HG03175 (cell line): ENCODE data around the gene PDZD4.

Experiments used
- ATAC-seq: cut with Tn5 transposase; IDR thresholded peaks from one replicate; pipeline ENCODE4 v1.9.1; 2021; ENCODE audit warnings: mild to moderate bottlenecking, moderate library complexity; ENCODE audit not compliant: unreplicated experiment

PDZD4 gene, protein sequence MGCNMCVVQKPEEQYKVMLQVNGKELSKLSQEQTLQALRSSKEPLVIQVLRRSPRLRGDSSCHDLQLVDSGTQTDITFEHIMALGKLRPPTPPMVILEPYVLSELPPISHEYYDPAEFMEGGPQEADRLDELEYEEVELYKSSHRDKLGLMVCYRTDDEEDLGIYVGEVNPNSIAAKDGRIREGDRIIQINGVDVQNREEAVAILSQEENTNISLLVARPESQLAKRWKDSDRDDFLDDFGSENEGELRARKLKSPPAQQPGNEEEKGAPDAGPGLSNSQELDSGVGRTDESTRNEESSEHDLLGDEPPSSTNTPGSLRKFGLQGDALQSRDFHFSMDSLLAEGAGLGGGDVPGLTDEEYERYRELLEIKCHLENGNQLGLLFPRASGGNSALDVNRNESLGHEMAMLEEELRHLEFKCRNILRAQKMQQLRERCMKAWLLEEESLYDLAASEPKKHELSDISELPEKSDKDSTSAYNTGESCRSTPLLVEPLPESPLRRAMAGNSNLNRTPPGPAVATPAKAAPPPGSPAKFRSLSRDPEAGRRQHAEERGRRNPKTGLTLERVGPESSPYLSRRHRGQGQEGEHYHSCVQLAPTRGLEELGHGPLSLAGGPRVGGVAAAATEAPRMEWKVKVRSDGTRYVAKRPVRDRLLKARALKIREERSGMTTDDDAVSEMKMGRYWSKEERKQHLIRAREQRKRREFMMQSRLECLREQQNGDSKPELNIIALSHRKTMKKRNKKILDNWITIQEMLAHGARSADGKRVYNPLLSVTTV

DNA sequence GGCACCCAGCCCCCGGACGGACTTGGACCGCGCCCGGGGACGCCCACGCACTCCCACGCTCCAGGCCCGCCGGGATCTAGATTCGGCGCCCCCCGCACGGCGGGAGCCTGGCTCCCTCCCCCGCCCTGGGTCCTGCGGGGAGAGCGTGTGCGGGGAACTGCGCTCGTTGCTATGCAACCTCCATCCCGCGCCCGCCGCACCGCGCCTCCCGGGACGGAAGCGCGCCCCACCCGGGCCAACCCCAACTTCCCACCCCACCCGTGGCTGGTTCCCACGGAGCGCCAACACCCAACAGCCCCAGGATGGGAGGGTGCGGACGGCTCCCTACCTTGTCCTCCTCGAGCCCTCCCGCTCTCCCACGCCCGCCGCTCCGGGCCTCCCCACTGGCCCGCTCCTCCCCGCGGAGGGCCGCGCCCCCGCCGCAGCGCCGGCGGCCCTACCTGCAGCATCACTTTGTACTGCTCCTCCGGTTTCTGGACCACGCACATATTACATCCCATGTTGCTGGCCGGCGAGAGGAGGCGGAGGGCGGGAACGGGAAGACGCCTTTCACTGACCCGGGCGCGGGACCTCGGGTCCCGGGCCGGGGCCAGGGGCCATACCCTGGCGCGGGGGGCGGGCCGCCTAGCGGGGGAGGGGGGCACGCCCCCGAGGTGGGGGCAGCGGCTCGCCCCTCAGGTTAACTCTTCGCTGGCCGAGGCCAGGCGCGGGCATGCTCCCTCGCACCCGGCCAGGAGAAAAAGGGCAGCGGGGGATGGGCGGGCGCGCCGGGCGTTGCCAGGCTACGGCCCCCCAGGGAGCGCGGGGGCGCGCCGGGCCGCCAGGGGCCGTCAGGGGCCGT lies at the start of gene PDZD4:
TSS of gene PDZD4 (minus strand) at position 746 of the 841 bp plus-strand sequence. CDS start at position 500, 246 bp downstream.
- ATAC-seq: no peak

DNA sequence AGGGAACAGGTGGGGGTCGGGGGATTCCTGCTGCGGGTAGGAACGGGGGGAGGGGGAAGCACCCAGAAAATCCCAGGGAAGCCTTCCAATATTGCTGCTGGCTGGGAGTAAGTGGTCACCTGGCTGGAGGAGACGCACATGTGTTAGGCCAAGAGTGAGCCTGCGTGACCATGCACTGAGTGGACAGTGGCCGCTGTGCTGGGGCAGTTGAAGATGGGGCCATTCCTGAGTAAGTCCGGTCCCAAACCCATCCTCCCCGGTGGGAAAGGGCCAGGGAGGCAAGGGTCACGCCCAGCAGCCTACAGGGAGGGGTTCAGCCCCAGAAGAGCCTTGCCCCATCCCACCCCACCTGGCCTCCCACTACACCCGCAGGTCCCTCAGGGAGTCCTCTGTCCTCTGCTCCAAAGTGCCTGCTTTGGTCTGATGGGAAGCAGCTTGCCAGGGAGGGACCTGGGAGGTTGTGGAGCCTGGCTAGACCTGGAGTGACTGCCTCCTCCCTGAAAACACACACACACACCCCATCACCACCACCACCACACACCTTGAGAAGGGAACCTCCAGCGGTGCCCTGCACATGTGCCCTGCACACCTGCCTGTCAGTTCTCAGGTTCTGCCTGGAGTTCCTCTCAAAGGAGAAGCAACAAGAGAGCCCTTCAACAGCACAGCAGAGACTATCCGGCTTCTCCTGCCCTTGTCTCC lies 49.5 kb upstream of the PDZD4 start:
- ATAC-seq: no peak

DNA sequence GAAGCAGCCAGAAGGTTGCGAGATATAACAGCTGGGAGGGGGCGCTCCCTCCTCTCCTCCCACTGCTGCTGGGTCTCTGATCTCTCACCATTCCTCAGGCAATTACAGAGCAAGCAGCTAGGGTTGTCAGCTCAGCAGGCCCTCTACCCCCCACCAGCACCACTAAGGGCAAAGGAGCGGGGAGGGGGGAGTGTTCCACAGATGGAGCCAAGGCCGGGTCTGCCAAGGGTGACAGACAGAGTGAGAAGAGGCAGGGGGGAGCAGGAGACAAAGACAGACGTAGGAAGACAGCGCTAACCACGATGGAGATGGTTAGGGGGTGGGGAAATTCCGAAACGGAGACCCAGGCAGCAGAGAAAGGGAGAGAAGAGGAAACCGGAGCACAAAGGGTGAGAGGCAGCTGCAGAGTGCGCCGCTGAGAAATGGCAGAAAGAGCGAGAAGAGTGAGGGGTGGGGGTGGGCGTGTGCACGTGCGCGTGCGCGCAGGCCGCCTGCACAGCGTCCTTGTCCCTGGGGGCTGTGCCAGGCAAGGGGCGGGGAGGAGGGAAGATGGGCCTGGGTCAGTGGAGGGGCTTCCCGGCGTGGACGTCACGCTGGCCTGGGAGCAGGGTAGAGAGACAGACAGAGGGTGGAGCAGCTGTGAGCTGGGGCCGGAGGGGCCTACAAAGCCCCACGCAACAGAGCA lies 48.8 kb upstream of the PDZD4 start:
- no peak for ATAC-seq

DNA sequence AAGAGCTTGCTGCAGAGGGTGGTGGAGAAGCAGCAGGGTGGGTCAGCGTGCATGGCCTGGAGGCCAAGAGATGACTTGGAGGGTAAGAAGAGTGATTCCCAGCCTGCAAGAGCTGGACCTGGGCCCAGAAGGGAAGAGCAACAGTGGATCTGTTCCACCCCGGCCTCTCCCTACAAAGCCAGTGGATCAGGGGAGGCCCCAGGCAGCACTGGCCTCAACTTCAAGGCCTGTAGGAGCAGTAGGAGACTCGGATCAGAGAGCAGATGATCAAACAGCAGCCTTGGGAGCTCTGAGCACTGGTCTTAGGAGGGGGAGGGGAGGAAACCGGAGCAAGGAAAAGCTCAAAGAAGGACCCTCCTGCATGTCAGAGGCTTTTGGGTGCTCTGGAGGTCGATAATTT lies 48.0 kb upstream of the PDZD4 start:
- no peak for ATAC-seq

DNA sequence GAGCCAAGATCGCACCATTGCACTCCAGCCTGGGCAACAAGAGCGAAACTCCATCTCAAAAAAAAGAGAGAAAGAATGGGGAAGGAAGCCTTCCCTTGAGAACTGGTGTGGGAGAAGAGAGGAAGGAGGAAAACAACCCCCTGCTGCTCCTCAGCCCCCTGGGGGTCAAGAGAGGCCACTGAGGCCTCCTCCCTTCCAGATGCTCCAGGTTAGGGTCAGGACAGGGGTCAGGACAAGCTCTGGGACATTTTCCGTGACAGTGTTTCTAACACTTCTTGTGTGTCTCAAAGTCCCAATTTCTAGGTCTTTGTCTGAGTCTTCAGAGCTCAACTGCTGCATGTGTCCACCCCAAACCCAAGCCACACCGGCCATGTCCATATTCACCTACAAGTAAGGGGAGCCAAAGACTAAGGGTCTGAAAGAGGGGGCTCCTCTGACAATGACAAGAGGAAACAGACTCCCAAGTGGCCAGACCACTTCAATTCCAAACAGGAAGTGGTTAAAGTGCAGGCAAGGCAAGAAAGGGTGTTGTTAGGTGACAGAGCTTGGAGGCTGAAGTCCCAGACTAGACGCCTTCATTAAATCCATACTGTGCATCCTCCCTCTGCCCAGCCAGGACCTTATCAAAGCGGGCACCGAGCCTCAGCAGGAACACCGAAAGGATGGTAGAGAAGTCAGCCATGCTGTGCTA lies 47.4 kb upstream of the PDZD4 start:
- no peak for ATAC-seq

DNA sequence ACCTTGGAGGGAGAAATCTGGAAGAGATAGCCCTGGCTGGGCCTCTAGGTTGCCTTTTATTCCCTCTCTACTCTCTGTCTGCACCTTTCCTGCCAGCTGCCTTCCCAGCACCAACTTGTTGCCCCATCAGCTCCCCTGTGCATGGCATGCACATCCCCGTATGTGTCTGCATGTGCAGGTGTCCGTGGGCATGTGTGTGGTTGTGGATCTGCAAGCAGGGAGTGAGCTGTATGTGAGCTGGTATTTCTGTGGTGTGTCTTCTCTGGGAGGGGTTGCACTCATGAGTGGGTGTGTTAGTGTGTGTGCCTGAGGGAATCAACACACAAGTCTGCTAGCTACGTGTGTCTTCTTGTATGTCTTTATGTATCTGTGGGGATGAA lies 45.8 kb upstream of the PDZD4 start:
- ATAC-seq: no peak

DNA sequence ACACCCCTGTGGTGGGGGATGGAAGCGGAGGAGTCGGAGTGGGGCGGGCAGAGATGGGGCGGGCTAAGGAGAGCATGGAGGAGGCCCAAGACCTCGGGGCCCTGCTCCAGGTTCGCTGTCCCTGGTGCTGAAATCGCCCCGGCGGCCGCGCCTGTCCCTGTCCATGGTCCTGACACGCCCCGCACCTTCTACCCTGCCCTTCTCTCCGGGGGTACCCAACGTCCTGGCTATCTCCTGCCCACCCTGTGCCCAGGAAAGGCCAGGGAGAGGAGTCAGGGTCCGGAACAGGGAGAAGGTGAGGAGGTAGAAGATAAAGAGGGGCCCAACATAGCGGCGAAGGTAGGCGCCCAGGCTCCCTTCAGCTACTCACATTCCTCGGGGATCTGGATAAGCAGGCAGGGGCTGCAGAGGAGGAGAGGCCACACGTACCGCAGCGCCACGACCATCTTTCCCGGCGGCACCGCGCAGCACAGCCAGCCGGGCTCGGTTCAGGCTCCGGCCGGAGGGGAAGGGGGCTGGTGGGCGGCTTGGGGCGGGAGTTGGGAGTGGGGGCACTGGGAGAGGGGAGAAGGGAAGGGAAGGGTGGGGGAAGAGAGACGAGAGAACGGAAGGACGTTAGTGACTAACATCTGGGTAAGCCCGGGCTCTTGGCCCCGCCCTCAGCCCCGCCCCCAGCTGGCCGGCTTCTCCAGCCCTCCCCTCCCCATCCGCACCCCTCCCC lies 45.2 kb upstream of the PDZD4 start:
- ATAC-seq: no peak

DNA sequence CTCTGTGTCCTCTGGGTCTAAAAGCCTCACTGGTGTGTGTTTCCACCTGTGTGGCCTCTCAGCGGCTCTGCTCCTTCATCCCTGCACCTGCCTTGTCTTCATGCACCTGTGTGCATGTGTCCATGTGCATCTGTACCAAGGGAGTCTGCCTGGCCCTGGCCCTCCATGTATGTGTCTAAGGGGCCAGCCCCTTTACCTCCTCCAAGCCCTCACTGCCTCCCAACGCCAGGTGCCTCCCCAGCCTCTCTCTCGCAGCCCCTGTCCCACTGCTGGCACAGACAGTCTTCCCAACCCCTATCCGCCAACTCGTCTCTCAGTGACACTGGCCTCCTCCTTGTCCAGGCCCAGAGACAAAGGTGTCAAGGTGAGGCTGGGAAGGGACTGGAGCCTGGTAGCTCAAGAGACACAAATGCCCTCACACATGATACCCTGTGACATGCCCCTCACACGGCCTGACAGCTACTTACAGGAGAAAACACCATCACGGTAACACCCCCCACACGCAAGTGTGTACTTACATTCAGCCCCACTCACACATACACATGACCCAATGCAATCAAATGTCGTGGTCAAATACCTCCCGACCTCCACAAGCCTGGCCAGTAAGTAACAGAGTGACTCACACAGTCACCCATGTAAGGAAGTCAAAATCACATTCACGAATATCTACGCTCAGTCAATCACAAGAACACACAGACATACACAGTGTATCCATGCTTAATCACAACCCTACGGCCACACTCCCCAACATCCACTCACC lies 44.2 kb upstream of the PDZD4 start:
- no peak for ATAC-seq

DNA sequence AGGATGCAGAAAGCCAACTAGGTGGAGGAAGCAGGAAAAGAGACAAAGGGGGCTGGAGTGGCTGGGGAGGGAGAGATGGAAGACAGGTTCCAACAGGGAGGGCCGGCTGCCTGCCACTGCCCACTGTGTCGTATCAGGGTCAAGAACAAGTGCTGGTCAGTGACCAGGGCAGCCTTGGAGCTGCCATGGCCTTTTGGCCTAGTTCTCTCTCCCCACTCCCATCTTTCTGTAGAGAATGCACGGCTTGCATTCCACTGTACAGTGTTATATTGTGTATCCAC lies 43.7 kb upstream of the PDZD4 start:
- no peak for ATAC-seq

DNA sequence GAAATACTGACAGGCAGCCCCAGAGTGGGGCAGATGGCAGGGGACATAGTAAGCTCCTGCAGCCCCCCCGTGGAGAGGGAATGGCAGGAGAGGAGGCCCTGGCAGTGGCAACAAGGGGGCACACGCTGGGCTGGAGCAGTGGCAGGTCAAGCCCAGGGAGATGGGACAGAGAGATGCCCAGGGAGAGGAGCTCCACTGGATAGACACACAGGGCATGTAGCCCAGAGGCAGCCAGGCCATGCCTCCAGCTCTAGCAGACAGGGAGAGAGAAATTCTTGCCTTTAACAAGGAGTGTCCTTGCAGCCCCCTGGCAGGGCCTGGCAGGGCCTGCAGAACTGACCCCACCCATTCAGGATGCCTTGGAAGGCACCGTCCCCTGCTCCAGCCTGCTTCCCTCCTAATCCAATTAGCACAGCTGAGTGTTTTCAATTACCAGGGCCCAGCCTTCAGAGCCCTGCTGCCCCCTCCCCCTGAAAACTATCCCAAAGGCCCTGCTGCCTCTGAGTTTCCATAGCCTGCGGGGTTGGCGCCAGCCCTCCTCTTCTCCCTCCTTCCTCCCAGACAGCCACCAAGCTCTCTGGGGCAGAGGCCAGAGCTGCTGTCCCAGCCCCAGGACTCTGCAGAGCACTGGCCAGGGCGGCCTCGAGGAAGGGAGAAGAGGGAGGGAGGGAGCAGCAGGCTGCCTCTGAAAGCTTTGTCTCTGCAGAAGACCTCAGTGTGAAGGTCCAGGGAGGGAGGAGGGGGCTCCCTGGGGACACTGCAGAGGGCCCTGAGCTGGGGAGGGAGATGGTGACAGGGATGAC lies 43.1 kb upstream of the PDZD4 start:
- no peak for ATAC-seq

DNA sequence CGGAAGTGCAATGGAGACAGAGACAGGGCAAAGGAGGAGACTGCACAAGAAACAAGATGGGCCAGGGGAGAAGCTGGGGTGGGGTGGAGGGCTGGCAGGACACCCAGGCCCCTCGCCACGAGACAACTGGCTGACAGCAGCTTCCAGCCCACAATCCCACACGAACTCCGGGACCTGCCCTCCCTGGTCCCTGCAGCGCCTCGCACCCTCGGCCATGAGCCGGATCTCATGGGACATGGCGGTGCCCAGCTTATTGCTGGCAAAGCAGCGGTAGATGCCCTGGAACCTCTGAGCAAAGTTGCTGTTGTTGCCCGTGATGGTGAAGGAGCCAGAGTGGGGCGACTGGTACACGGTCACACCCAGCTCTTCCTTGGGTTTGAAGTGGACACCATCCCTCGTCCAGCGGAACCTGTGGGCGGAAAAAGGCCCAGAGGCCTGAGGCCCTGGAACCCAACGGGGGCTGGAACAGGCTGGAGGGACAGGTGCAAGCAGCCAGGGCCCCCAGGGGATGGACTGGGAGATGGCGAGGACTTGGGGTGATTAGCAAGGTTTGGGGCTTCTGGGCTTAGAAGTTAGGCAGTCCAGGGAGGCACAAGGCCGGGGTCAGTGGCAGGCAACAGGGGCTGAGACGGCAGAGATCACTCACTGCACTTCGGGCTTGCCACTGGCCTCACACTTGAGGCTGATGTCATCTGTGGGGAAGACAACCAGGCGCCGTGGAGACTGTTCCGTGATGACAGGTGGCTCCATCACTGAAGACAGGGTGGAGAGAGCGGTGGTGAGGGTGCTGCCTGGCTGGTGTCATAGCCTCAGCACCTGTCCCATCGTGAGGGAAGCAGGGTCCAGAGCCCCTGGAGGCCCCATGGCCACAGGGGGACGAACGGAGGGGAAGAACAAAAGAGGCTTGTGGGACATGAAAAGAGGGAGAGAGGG lies 41.9 kb upstream of the PDZD4 start:
- ATAC-seq: no peak

DNA sequence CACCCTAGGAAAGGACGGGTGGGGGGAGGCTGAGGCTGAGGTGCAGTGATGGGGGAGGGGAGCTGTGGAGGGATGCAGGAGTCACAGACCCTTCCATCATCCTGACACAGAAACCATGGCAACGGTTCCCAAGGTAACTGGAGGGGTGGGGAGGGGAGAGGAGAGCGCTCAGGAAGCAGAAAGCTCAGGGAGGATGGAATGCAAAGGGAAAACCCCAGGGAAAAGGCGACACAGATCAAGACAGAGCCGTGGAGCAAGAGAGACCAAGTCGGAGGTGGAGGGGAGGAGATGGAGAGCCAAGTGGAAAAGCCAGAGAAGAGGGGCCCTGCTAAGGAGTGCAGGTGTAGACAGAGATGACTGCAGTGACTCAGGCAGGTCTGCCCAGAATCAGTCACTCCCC lies 41.1 kb upstream of the PDZD4 start:
- no peak for ATAC-seq

DNA sequence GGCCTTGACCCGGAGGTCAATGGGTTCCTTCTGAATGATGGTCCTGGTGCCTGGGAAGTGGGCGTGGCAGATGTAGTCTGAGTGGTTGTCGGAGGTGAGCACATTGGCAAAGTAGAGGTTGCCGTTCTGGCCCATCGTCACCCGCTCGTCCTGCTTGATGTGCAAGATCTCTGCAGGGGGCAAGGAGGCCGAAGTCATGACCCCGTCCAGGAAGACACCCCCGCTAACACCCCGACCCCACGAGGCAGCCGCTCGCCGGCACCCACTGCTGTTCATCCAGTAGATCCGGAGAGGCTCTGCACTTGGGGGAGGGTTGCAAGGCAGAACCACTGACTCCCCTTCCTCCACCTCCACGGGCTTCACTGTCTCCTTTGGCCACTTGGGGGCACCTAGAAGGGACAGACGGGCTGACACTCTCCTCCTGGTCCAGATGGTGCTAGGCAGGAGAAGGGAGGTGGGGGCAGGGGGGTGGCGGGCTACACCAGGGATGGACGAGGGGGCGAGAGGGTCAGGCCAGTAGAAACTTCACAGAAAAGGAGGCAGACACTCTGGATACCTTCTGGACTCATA lies 40.5 kb upstream of the PDZD4 start:
- no peak for ATAC-seq

DNA sequence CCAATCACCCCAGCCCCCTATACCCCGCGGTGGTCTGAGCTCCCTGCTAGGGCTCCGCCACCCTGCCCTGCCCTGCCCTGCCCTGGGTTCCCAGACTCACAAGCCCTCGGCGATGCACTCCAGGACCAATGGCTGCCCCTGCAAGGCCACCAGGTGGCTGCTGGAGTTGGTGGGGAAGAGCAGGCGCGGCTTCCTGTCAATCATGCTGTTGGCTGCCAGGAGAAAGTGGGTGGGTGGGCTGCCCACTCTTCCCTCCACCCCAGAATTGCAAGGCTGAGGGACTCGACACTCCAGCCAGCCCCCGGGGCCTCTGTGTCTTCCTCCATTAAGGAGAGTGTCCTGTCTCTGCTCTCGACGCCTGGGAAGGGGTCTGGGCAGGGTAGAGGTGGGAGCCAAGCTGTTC lies 39.9 kb upstream of the PDZD4 start:
- ATAC-seq: no peak

DNA sequence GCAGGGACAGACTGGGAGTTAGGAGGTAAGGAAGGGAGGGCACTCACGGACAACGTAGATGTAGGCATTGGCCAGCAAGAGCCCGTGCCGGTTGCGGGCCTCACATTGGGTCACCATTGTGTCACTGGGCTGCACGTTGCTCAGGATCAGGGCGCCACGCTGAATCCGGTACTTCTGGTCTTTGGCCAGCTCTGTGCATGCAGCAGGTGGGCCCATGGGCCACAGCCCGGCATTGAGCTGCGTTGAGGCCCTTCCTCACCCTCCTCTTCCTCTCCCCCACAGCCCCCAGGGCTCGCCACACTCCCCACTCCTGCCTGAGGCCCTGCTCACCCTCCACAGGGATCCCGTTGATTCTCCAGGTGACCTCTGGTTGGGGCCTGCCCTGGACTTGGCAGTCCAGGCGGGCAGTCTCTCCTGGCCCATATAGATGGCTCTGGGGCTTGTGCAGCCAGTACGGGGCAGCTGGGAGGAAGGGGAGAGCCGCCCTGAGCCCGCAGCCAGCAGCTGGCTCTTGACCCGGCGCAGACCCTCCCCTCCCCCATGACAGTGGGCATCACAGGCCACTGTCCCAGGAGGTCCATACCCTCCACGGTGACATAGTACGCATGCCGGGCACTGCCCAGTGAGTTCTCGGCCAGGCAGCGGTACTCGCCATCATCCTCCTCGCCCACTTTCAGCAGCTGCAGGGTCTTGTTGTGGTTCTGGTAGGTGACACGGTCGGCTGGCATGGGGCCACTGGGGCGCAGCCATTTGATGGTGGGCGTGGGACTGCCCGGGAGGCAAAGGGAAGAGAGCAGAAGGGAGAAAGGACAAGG lies 39.3 kb upstream of the PDZD4 start:
- ATAC-seq: no peak
